NCI-H1417 (cell line): ENCODE results near the gene ONECUT3.
A peak's percentile ranks its signal among the peaks of the same experiment; 100 is the strongest.
"Not testable (repeated sequence)": the region's sequence is repeated elsewhere in the genome, so short reads cannot be mapped to it uniquely, and the experiment has no call there.

Experiments
- DNase-seq, 3 experiments: peaks; one replicate each; lab custom pipeline; 2025; lab: John Stamatoyannopoulos, UW

The ONECUT3 gene

GRCh38 chr19:1755467-1756171 is 2.3 kb downstream of the ONECUT3 start:
- peak in 1 of 3 experiments; percentile 14 for DNase-seq

GRCh38 chr19:1756264-1756663 is 3.0 kb downstream of the ONECUT3 start:
- no peak for DNase-seq

GRCh38 chr19:1756705-1757465 is 3.6 kb downstream of the ONECUT3 start:
- peak in 1 of 3 experiments; percentile 12 for DNase-seq

- no peak for DNase-seq
These were observed 4.3 kb downstream of the ONECUT3 start for GRCh38 chr19:1757468-1758230.

- no peak for DNase-seq
These were observed 4.9 kb downstream of the ONECUT3 start for GRCh38 chr19:1758231-1758577.

- DNase-seq = no peak
These were observed 5.9 kb downstream of the ONECUT3 start for GRCh38 chr19:1758959-1759903.

GRCh38 chr19:1760020-1760419 is 6.7 kb downstream of the ONECUT3 start:
- DNase-seq = no peak

GRCh38 chr19:1760786-1761527 is 7.7 kb downstream of the ONECUT3 start:
- not testable (repeated sequence) for DNase-seq

- no peak for DNase-seq
These were observed 8.4 kb downstream of the ONECUT3 start for GRCh38 chr19:1761528-1762242.

- no peak for DNase-seq
These were observed 9.2 kb downstream of the ONECUT3 start for GRCh38 chr19:1762243-1763117.

GRCh38 chr19:1763648-1764639 is 10.6 kb downstream of the ONECUT3 start:
- no peak for DNase-seq

- no peak for DNase-seq
These were observed 11.4 kb downstream of the ONECUT3 start for GRCh38 chr19:1764729-1765128.

GRCh38 chr19:1765232-1765903 is 12.1 kb downstream of the ONECUT3 start:
- no peak for DNase-seq

- DNase-seq = no peak
These were observed 12.8 kb downstream of the ONECUT3 start for GRCh38 chr19:1765904-1766799.

- no peak for DNase-seq
These were observed 13.6 kb downstream of the ONECUT3 start for GRCh38 chr19:1766800-1767352.

- DNase-seq = peak in 1 of 3 experiments; percentile 51
These were observed 14.2 kb downstream of the ONECUT3 start for GRCh38 chr19:1767464-1767933.
